PC-3 (cell line): ENCODE results near the gene IL12B. TPM values are rescaled to one million over a fixed set of nuclear protein-coding genes. Genes with fewer than 3 reads are reported as not detected.
A peak's percentile ranks its signal among the peaks of the same experiment; 100 is the strongest.
"Not testable (repeated sequence)": the region's sequence is repeated elsewhere in the genome, so short reads cannot be mapped to it uniquely, and the experiment has no call there.

Experiments used
- ATAC-seq: fragments of 200-7000 bp; cut with Tn5 transposase; 2 replicates; pipeline ENCODE4 v1.9.1; 2020; ENCODE audit warnings: mild to moderate bottlenecking, moderate library complexity
- Bru-seq: library from RNA; stranded (reverse); fragments of 400-500 nt; gene quantifications from one replicate; lab custom pipeline; 2021; lab: Mats Ljungman, UMichigan
- BruChase-seq, 2 experiments: library from RNA; stranded (reverse); fragments of 400-500 nt; gene quantifications; one replicate each; lab custom pipeline; 2021; lab: Mats Ljungman, UMichigan
- BruUV-seq: library from RNA; stranded (reverse); fragments of 400-500 nt; replicated peaks from 2 replicates; lab custom pipeline; 2021; lab: Mats Ljungman, UMichigan
- CTCF ChIA-PET: fragments of 300-600 bp; sonication (Branson Sonifier 250); formaldehyde crosslinking; loops from one replicate; lab custom pipeline; 2022; ENCODE audit warnings: antibody characterized with exemption; lab: Charles Lee
- POLR2A ChIA-PET: fragments of 300-600 bp; sonication (Branson Sonifier 250); formaldehyde crosslinking; loops from one replicate; lab custom pipeline; 2022; ENCODE audit warnings: antibody characterized with exemption; ENCODE audit not compliant: unreplicated experiment; lab: Charles Lee
- DNase-seq: peaks from one replicate; pipeline ENCODE4 v3.0.0-alpha.2; 2015
- H2AFZ ChIP-seq: fragments of 300-600 bp; sonication (generic); 2 replicates; pipeline ENCODE4 v1.6.0; 2016; ENCODE audit warnings: antibody characterized with exemption, low read length
- H3F3A ChIP-seq: fragments of 300-600 bp; sonication (generic); one replicate; pipeline ENCODE4 v1.6.0; 2017; ENCODE audit warnings: antibody characterized with exemption, low read length, control low read depth, mild to moderate bottlenecking; ENCODE audit not compliant: unreplicated experiment
- H3K27ac ChIP-seq: fragments of 300-600 bp; sonication (generic); 2 replicates; pipeline ENCODE4 v1.5.1; 2016; ENCODE audit warnings: mild to moderate bottlenecking, low read length
- H3K27me3 ChIP-seq: fragments of 300-600 bp; sonication (generic); 2 replicates; pipeline ENCODE4 v1.6.1; 2016; ENCODE audit warnings: low read length, mixed read lengths
- H3K36me3 ChIP-seq: fragments of 300-600 bp; sonication (generic); 2 replicates; pipeline ENCODE4 v1.6.1; 2016; ENCODE audit warnings: low read depth, mixed run types, low read length, mixed read lengths
- H3K4me1 ChIP-seq: fragments of 300-600 bp; sonication (generic); 2 replicates; pipeline ENCODE4 v1.5.1; 2016; ENCODE audit warnings: low read length; ENCODE audit not compliant: insufficient read depth
- H3K4me2 ChIP-seq: fragments of 300-600 bp; sonication (generic); 2 replicates; pipeline ENCODE4 v1.6.0; 2016; ENCODE audit warnings: low read length
- H3K4me3 ChIP-seq: fragments of 300-600 bp; sonication (generic); 2 replicates; pipeline ENCODE4 v1.5.1; 2016; ENCODE audit warnings: mild to moderate bottlenecking, low read length, mixed read lengths
- H3K79me2 ChIP-seq: fragments of 300-600 bp; sonication (generic); 2 replicates; pipeline ENCODE4 v1.6.1; 2017; ENCODE audit warnings: low read length, mixed read lengths
- H3K9ac ChIP-seq: fragments of 300-600 bp; sonication (generic); 2 replicates; pipeline ENCODE4 v1.6.0; 2016; ENCODE audit warnings: mild to moderate bottlenecking, low read length
- H3K9me2 ChIP-seq: fragments of 300-600 bp; sonication (generic); replicated peaks from 2 replicates; pipeline ENCODE4 v1.6.1; 2016; ENCODE audit warnings: mixed run types, low read length, mixed read lengths
- H3K9me3 ChIP-seq: fragments of 300-600 bp; sonication (generic); 2 replicates; pipeline ENCODE4 v1.6.1; 2016; ENCODE audit warnings: low read length, mixed read lengths
- H4K20me1 ChIP-seq: fragments of 300-600 bp; sonication (generic); 2 replicates; pipeline ENCODE4 v1.6.1; 2016; ENCODE audit warnings: low read length, mixed read lengths
- CTCF ChIP-seq: fragments of 300-600 bp; sonication (generic); conservative IDR thresholded peaks from 2 replicates; pipeline ENCODE4 v1.5.1; 2017; ENCODE audit warnings: antibody characterized with exemption, low read depth, mild to moderate bottlenecking, low read length
- EZH2 ChIP-seq: fragments of 300-600 bp; sonication (generic); IDR thresholded peaks from one replicate; pipeline ENCODE4 v1.6.1; 2017; ENCODE audit warnings: antibody characterized with exemption, mild to moderate bottlenecking, low read length; ENCODE audit not compliant: unreplicated experiment
- EZH2phosphoT487 ChIP-seq: fragments of 300-600 bp; sonication (generic); IDR thresholded peaks from 2 replicates; pipeline ENCODE4 v1.6.1; 2018; ENCODE audit warnings: mild to moderate bottlenecking, antibody characterized with exemption, low read length, borderline replicate concordance
- intact Hi-C: fragments of 100-400 bp; cut with micrococcal nuclease; formaldehyde crosslinking; loops from 2 replicates; pipeline ENCODE4 v1.9.0; 2023
- long read RNA-seq: library from polyadenylated mRNA; unstranded; transcript quantifications from one replicate; pipeline ENCODE4 v2.0.0, GENCODE V29; 2021; ENCODE audit not compliant: unreplicated experiment
- total RNA-seq: library from RNA; depleted of rRNA; stranded (reverse); fragments of >200 nt; gene quantifications from 2 replicates; pipeline ENCODE4 v1.2.3, GENCODE V29; 2014; rRNA removed

IL12B gene
- not detected in 2 replicates for total RNA-seq
- Bru-seq, nascent RNA: percentile 5 among the genes with signal in this experiment
- BruChase-seq, experiment 1, labeled RNA remaining after a 6-hour chase: not detected
- BruChase-seq, experiment 2, labeled RNA remaining after a 2-hour chase: not detected
- long read RNA-seq: 0 reads

GRCh38 chr5:159330131-159330800 is at the start of gene IL12B:
TSS of gene IL12B (minus strand) at chr5:159330487. CDS start at chr5:159326782, 3,705 bp downstream.
- H2AFZ ChIP-seq: peak within 1 kb of the TSS; percentile 91; the same call in 1 of the 2 replicates
- DNase-seq (peak; percentile 25), ATAC-seq (peak; percentile 28)
- POLR2A ChIA-PET: no interaction called here
- H3K4me2 ChIP-seq: peak within 1 kb of the TSS; percentile 79
- H3K36me3 ChIP-seq: no peaks in the 10 kb centered on the region
- no peaks in the 10 kb centered on the region for H4K20me1 ChIP-seq
- peak within 1 kb of the TSS; percentile 72 for H3K4me3 ChIP-seq
- H3K27ac ChIP-seq: no peak within 1 kb of the TSS
- intact Hi-C loops: loop anchor here (2.0 to 10.0 kb wide), 4 partner anchors 112 to 657 kb away; no protein-coding TSS in a partner anchor
- BruUV-seq: no TSS peak
- CTCF ChIA-PET: no interaction called here
- H3K4me1 ChIP-seq: peaks cover 3% of the 10 kb centered on the region; the same call in 1 of the 2 replicates
- no peaks in the 10 kb centered on the region for H3K9me2 ChIP-seq
- H3K9ac ChIP-seq: peak within 1 kb of the TSS; percentile 78
- H3K9me3 ChIP-seq: no peaks in the 10 kb centered on the region
- no peaks in the 10 kb centered on the region for H3K79me2 ChIP-seq
- TF ChIP-seq EZH2phosphoT487: no peak
- no peaks in the 10 kb centered on the region for H3K27me3 ChIP-seq
- no peaks in the 10 kb centered on the region for H3F3A ChIP-seq

DNA sequence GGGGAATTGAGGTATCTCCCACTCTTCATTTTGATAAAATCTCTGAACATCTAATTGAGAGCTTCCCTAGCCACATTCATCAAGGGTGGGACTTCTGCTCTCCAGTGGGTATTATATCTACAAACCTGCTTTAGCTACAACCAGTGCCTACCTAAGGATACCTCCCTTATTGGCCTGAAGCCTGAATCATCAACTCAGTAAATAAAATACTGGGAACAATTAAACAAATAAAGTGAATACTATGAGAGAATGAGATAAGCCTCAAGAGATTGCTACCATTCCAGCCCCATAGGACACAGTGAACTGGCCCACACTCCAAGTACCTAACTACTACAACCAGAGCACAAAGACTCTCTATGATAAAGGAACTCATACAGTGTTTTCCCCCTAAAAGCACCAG is 47.4 kb upstream of the IL12B start:
- no peak for DNase-seq
- Histone ChIP-seq H3K79me2 (no peaks in the 10 kb centered on the region), H3K9me3 (peaks cover 4% of the 10 kb centered on the region), H3K9me2 (no peaks in the 10 kb centered on the region), H3K4me3 (no peak overlapping the region), H3K27me3 (no peaks in the 10 kb centered on the region), H4K20me1 (no peaks in the 10 kb centered on the region), H3K36me3 (no peaks in the 10 kb centered on the region), H3K4me1 (no peaks in the 10 kb centered on the region), H3K27ac (no peak overlapping the region), H3K9ac (no peak overlapping the region), H3K4me2 (no peak overlapping the region), H3F3A (no peaks in the 10 kb centered on the region), H2AFZ (no peak overlapping the region)
- ChIA-PET POLR2A (no interaction called here), CTCF (no interaction called here)
- no peak for ATAC-seq
- intact Hi-C loops: no loop called here
- no peak for TF ChIP-seq EZH2
- TF ChIP-seq EZH2phosphoT487: no peak
- TF ChIP-seq CTCF: no peak
- BruUV-seq: no TSS peak

DNA sequence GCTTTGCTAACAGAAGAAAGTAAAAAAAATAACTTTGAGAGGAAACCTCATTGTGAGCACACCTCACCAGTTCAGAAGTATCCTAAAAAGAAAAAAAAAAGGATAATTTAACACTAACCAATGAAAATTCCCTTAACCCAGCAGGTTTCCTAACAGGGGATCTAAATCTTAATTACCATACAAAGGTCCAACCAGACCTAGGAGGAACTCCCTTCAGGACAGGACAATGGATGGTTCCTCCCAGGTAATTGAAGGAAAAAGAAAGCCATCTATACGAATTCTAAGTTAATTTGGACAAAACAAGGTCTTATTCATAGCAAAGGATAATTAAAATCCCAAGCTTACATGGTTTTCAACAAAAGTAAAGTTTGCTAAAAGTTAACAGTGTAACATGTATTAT is 37.6 kb upstream of the IL12B start:
- CTCF ChIA-PET, H3K9ac ChIP-seq, H3K79me2 ChIP-seq, ATAC-seq, H3K4me3 ChIP-seq, H4K20me1 ChIP-seq, H3K4me2 ChIP-seq, H3K27ac ChIP-seq, intact Hi-C loops, H3F3A ChIP-seq, DNase-seq, POLR2A ChIA-PET, H3K36me3 ChIP-seq, H3K9me3 ChIP-seq, BruUV-seq, H3K4me1 ChIP-seq, H2AFZ ChIP-seq, H3K27me3 ChIP-seq, H3K9me2 ChIP-seq: not testable (repeated sequence)

DNA sequence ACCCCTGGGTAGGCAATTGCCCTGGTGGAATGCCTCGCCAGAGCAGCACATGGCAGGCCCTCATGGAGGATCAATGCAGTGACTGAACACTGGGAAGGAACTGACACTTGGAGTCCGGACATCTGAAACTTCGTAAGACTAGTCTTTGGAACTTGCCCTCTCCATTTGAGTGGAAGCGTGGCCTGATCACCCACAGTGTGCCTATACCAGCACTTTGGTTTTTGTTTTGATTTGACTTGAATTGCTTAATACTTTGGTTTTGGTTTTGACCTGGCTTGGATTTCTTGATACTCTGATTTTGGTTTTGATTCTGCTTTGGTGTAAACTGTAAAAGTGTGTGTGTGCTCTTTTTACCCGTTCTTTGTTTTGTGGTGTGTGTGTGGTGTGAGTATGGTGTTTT is 36.5 kb upstream of the IL12B start:
- H2AFZ ChIP-seq, H3K9ac ChIP-seq, H3K27me3 ChIP-seq, CTCF ChIA-PET, ATAC-seq, intact Hi-C loops, BruUV-seq, H3K4me1 ChIP-seq, H3K79me2 ChIP-seq, H4K20me1 ChIP-seq, H3K9me3 ChIP-seq, DNase-seq, H3K9me2 ChIP-seq, POLR2A ChIA-PET, H3F3A ChIP-seq, H3K36me3 ChIP-seq, H3K4me2 ChIP-seq, H3K4me3 ChIP-seq, H3K27ac ChIP-seq: not testable (repeated sequence)
